Measurements from ENCODE around the gene ATP9B.

DNA sequence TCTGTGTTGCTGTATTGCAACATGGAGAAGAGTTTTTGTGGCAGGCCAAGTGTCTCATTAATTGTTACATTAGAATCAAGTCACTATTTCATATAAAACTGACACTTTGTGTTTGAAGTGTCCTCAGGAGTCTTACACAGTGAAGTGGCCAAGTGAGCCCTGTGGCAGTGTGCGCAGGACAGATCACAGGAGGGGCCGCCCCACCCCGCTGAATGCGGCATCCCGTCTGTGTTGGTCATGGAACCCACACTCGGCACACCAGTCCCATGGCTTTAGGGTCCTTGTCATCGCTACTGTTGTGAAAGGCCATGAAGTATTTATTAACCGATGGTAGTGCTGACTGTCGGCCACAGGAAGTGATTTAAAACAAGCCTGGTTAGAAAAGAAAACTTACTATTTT is 181.8 kb downstream of the ATP9B start:
- no peak for TF ChIP-seq POLR2A (IDR thresholded peaks at IDR 0.05)
- TF ChIP-seq, protein P1, sequence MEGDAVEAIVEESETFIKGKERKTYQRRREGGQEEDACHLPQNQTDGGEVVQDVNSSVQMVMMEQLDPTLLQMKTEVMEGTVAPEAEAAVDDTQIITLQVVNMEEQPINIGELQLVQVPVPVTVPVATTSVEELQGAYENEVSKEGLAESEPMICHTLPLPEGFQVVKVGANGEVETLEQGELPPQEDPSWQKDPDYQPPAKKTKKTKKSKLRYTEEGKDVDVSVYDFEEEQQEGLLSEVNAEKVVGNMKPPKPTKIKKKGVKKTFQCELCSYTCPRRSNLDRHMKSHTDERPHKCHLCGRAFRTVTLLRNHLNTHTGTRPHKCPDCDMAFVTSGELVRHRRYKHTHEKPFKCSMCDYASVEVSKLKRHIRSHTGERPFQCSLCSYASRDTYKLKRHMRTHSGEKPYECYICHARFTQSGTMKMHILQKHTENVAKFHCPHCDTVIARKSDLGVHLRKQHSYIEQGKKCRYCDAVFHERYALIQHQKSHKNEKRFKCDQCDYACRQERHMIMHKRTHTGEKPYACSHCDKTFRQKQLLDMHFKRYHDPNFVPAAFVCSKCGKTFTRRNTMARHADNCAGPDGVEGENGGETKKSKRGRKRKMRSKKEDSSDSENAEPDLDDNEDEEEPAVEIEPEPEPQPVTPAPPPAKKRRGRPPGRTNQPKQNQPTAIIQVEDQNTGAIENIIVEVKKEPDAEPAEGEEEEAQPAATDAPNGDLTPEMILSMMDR (IDR thresholded peaks at IDR 0.05), result no peak
